Choroid plexus epithelial cell (primary cell): ENCODE measurements around the gene CNIH3.

ENCODE experiments used
- DNase-seq: peaks from one replicate; pipeline ENCODE4 v3.0.0-alpha.2; 2010; ENCODE audit warnings: low read depth
- H3K4me3 ChIP-seq: 2 replicates; pipeline ENCODE4 v1.5.1; 2011; ENCODE audit warnings: low read depth, mild to moderate bottlenecking, control low read depth, low read length, moderate library complexity
- CTCF ChIP-seq: conservative IDR thresholded peaks from 2 replicates; pipeline ENCODE4 v1.5.1; 2011; ENCODE audit warnings: low read depth, mild to moderate bottlenecking, control low read depth, inconsistent platforms, low read length, moderate library complexity

The CNIH3 gene

GRCh38 chr1:224759681-224760091, 143.6 kb downstream of the CNIH3 start:
- DNase-seq: no peak
- no peak for TF ChIP-seq CTCF
- no peak overlapping the region for H3K4me3 ChIP-seq

- no peak for TF ChIP-seq CTCF
- no peak overlapping the region for H3K4me3 ChIP-seq
- DNase-seq: no peak
These were observed 144.0 kb downstream of the CNIH3 start for GRCh38 chr1:224760163-224760562.

DNA sequence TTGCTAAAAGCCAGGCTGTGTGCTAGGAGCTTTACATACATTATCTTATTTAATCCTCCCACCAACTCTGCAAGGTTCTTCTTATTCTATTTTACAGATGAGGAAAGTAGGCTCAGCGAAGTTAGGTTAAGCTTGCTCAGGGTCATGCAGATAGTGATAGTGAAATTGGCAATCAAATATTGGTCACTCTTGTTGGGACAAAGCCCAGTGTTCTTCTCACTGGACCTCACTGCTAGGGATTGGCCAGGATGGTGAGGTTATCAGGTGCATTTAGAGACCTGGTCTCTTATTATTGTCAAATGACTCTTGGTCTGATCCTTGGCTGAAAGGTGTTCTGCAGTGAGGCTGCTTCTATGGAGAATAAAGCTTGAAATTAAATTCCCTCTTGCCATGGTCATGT, 145.1 kb downstream of the CNIH3 start:
- no peak for DNase-seq
- no peak overlapping the region for H3K4me3 ChIP-seq
- no peak for TF ChIP-seq CTCF

- no peak for TF ChIP-seq CTCF
These were observed 145.9 kb downstream of the CNIH3 start for GRCh38 chr1:224762046-224762445.

DNA sequence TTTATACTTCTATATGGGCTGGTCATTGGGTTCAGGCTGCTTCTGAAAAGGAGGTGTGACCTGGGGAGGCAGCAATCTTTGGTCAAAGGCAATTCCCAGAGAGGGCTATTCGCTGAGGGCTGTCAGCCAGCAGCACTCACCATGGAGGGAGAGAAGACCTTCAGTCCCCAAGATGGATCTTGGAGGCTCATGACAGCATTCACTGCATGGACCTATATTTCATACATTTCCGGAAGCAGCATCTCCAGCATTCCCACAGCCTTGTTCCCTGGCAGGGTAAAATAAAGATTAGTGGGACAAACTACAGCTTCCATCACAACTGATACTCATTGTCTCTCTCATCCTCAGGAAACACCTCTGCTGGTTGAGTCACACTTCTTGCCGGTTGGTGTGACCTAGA, 146.6 kb downstream of the CNIH3 start:
- no peak for TF ChIP-seq CTCF
- no peak overlapping the region for H3K4me3 ChIP-seq
- DNase-seq: no peak

More at GRCh38 chr1:224762046-224762445, 145.9 kb downstream of the CNIH3 start:
- no peak overlapping the region for H3K4me3 ChIP-seq
- no peak for DNase-seq

GRCh38 chr1:224763126-224763775, 147.1 kb downstream of the CNIH3 start:
- no peak for DNase-seq
- H3K4me3 ChIP-seq: no peak overlapping the region
- TF ChIP-seq CTCF: no peak

DNA sequence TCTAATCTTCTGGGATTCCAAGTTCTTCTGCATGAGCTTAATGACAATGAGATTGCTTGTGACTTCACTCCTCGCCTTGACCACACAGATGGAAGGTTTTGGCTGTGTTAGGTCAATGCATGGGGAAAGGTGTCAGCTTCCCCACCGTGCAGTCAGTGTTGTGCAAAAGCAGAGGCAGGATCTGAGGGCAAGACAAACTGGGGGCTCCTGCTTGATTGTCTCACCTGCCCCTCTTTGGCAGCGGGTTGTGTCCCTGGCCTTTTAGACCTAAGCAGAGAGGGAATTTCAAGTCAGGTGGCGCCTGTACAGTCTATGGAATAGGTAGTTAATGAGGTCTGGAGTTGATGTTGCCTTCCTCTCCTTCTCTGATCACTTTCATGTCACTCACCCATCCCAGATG, 150.1 kb downstream of the CNIH3 start:
- no peak for DNase-seq
- TF ChIP-seq CTCF: no peak
- no peak overlapping the region for H3K4me3 ChIP-seq
